Gastroesophageal sphincter (tissue), 3 donors: Measurements from ENCODE around the gene CLEC7A.

Experiments used
- CTCF ChIP-seq, 4 experiments: fragments of 200-600 bp in 2 of 4; fragments of 450-650 bp in 2 of 4; sonication (generic) in 1 of 4; IDR thresholded peaks; one replicate each; pipeline ENCODE4 v1.5.1; 2017 to 2019; ENCODE audit warnings: antibody characterized with exemption in 4 of 4, mild to moderate bottlenecking in 2 of 4, moderate library complexity in 2 of 4
- EP300 ChIP-seq: sonication (generic); formaldehyde crosslinking; IDR thresholded peaks from one replicate; pipeline ENCODE4 v1.6.1; 2017; ENCODE audit warnings: antibody characterized with exemption, mild to moderate bottlenecking
- POLR2A ChIP-seq, 2 donors: fragments of 450-650 bp; IDR thresholded peaks; one replicate each; pipeline ENCODE4 v1.6.1; 2017; ENCODE audit warnings: antibody characterized with exemption in 2 of 2, mild to moderate bottlenecking in 2 of 2, moderate library complexity in 1 of 2

DNA sequence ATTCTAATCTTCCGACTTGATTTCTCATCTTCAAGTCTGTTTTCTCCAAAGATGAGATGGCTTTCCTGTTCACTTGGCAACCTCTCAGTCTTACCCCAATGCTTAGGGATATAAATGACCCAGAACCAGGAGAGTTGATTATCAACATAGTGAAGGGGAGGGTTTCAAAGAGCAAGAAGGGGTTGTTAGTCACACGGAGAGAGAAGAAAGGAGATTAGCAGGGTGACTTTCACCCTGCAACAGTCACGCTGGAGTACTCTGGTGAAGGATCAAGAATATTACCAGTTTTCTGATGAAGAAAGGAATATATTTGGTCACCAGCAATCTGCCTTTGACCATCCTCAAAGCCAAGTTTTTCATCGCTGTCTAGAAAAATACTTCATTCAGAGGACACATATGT lies 48.8 kb upstream of the CLEC7A start, which contains the start of gene TMEM52B:
- TF ChIP-seq CTCF (IDR thresholded peaks at IDR 0.05), result no peak
- no peak for TF ChIP-seq POLR2A (IDR thresholded peaks at IDR 0.05)
- TF ChIP-seq EP300, result no peak
